Stomach (tissue), 9 donors: ENCODE measurements around the gene BTBD9. TPM values are rescaled to one million over a fixed set of nuclear protein-coding genes. Genes with fewer than 3 reads are reported as not detected.

Experiments
- DNase-seq, 2 donors: peaks; one replicate each; pipeline versions ENCODE4 v3.0.0 to v3.0.0-alpha.2; 2013 to 2019
- H3K27ac ChIP-seq, 5 donors: fragments of 200-600 bp in 4 of 5; sonication (generic) in 4 of 5; one replicate each; pipeline ENCODE4 v1.5.1; 2013 to 2019; ENCODE audit warnings: mild to moderate bottlenecking in 1 of 5, moderate library complexity in 1 of 5
- H3K27me3 ChIP-seq, 3 donors: fragments of 200-600 bp; sonication (generic); one replicate each; pipeline ENCODE4 v1.5.1; 2017 to 2019; ENCODE audit warnings: mixed run types in 1 of 3
- H3K36me3 ChIP-seq, 4 donors: fragments of 200-600 bp; sonication (generic); 1 replicate in 3 of 4; 2 replicates in 1 of 4; pipeline ENCODE4 v1.5.1; 2016 to 2019
- H3K4me1 ChIP-seq, 4 donors: fragments of 200-600 bp; sonication (generic); one replicate each; pipeline ENCODE4 v1.5.1; 2016 to 2019
- H3K4me3 ChIP-seq, 4 donors: fragments of 200-600 bp; sonication (generic) in 3 of 4; one replicate each; pipeline ENCODE4 v1.5.1; 2016 to 2019; ENCODE audit warnings: mild to moderate bottlenecking in 1 of 4
- H3K9me3 ChIP-seq, 4 donors: fragments of 200-600 bp; sonication (generic); one replicate each; pipeline ENCODE4 v1.5.1; 2016 to 2019
- EP300 ChIP-seq: sonication (generic); formaldehyde crosslinking; IDR thresholded peaks from one replicate; pipeline ENCODE4 v1.6.1; 2017; ENCODE audit warnings: antibody characterized with exemption
- POLR2A ChIP-seq, 4 donors: fragments of 450-650 bp; IDR thresholded peaks; one replicate each; pipeline ENCODE4 v1.6.1; 2016; ENCODE audit warnings: antibody characterized with exemption in 4 of 4, control low read depth in 2 of 4, mild to moderate bottlenecking in 1 of 4, moderate library complexity in 1 of 4
- POLR2AphosphoS5 ChIP-seq, 3 donors: sonication (generic); formaldehyde crosslinking; IDR thresholded peaks; one replicate each; pipeline ENCODE4 v1.6.1; 2016; ENCODE audit warnings: antibody characterized with exemption in 3 of 3
- WGBS, 5 donors: extraction: QIAGEN DNeasy Blood & Tissue Kit in 3 of 5; methylation state at CpG; one replicate each; pipeline versions ENCODE4 v1.1.5 to v1.1.7; 2013 to 2018; 5-methylcytosine and 5-hydroxymethylcytosine counted together
- intact Hi-C: fragments of 100-400 bp; cut with DNase I; formaldehyde crosslinking; loops from one replicate; pipeline ENCODE4 v1.15.1; 2023; ENCODE audit warnings: low total_unique reads
- polyA plus RNA-seq, 3 donors: library from polyadenylated mRNA; stranded (reverse); fragments of 200-250 nt; gene quantifications; one replicate each; pipeline ENCODE4 v1.2.3, GENCODE V29; 2013
- total RNA-seq, 5 donors: library from RNA; depleted of rRNA; stranded (reverse); fragments of >200 nt; gene quantifications; one replicate each; pipeline versions ENCODE4 v1.1.0 to v1.2.3, GENCODE V29; 2014 to 2016
- TF ChIP-seq, protein P1 (sequence below), 7 experiments: fragments of 450-650 bp in 4 of 7; fragments of 200-600 bp in 3 of 7; sonication (generic) in 3 of 7; IDR thresholded peaks; one replicate each; pipeline ENCODE4 v1.5.1; 2016 to 2019; ENCODE audit warnings: antibody characterized with exemption in 7 of 7, control low read depth in 2 of 7, mild to moderate bottlenecking in 1 of 7
- donor health status: healthy with polysubstance abuse.
- donor health status: Bipolar disorder and iron deficiency.
- donor health status: healthy.

Gene BTBD9
- total and polyA plus RNA-seq, 8 donors: 1.4 to 90.2 (median 6.8) TPM

DNA sequence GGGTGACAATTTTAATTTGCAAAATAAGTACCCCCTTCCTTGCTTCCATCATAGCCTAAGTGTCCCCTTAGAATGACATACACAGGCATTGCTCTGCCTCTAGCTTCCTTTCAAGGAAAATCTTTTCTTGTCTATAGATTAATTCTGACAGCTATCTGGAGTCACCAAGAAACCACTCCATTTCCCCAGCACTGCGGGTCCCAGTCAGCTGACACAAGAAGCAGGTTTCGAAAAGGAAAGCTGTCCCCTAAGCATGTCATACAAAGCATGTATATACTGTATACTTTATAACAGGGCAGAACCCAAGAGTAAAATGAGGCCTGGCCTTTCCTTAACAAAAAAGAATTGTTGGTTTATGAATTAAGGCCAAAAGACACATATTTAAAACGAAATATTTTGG lies 273.5 kb downstream of the BTBD9 start:
- peaks cover 0 to 5% (median 1%) of the 10 kb centered on the region in 4 donors for H3K4me1 ChIP-seq
- no peaks in the 10 kb centered on the region for H3K9me3 ChIP-seq
- DNase-seq: no peak
- 80 to 93% (median 91%) methylated on average over 3 of the region's 3 CpGs for WGBS, 5 donors
- no peaks in the 10 kb centered on the region for H3K36me3 ChIP-seq
- no peak overlapping the region for H3K27ac ChIP-seq
- intact Hi-C loops: no loop called here
- no peaks in the 10 kb centered on the region for H3K27me3 ChIP-seq
- no peak overlapping the region for H3K4me3 ChIP-seq
- TF ChIP-seq, protein P1, sequence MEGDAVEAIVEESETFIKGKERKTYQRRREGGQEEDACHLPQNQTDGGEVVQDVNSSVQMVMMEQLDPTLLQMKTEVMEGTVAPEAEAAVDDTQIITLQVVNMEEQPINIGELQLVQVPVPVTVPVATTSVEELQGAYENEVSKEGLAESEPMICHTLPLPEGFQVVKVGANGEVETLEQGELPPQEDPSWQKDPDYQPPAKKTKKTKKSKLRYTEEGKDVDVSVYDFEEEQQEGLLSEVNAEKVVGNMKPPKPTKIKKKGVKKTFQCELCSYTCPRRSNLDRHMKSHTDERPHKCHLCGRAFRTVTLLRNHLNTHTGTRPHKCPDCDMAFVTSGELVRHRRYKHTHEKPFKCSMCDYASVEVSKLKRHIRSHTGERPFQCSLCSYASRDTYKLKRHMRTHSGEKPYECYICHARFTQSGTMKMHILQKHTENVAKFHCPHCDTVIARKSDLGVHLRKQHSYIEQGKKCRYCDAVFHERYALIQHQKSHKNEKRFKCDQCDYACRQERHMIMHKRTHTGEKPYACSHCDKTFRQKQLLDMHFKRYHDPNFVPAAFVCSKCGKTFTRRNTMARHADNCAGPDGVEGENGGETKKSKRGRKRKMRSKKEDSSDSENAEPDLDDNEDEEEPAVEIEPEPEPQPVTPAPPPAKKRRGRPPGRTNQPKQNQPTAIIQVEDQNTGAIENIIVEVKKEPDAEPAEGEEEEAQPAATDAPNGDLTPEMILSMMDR (IDR thresholded peaks at IDR 0.05): no peak

DNA sequence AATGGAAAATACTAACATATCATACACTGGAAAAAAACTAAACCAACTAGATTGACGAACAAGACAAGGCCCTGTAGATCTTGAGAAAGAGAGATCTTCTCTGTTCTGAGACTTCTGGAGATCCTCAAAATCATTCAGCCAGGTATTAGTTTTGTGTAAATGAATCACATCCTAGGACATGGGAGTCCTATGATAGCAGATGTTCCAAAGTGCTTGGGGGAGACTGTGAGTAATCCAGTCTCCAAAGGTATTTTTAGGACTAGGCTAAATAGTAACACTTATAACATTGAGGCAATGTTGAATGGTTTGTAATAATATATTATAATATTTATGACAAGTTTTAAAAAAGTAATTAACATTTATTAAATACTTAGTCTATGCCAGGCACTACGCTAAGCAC lies 275.0 kb downstream of the BTBD9 start:
- Histone ChIP-seq H3K4me3 (no peak overlapping the region), H3K9me3 (no peaks in the 10 kb centered on the region), H3K36me3 (no peaks in the 10 kb centered on the region), H3K27ac (no peak overlapping the region), H3K27me3 (no peaks in the 10 kb centered on the region), H3K4me1 (no peaks in the 10 kb centered on the region)
- TF ChIP-seq POLR2A (IDR thresholded peaks at IDR 0.05) (no peak), EP300 (no peak), POLR2AphosphoS5 (IDR thresholded peaks at IDR 0.05) (no peak)
- TF ChIP-seq, protein P1 (IDR thresholded peaks at IDR 0.05): no peak
- 95 to 99% (median 98%) methylated on average over 2 of the region's 2 CpGs for WGBS, 5 donors
- DNase-seq: no peak
- intact Hi-C loops: no loop called here

DNA sequence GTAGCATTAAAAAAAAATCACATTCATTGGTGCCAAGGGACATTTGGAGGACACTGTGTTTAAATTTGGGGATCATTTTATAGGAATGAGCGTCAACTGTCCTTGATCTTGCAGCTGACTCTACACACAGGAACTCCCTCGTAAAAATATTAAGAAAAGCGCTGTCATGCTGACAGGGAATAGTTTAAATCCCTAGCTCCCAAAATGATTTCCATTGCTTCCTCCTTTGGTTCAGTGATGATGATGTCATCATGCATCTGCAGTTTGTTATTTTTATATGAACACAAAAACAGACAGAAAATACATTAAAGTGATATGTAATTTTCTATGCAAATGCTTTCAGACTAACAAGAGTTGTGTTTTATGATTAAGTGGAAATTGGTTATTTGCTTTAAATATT lies 275.6 kb downstream of the BTBD9 start:
- TF ChIP-seq POLR2A (IDR thresholded peaks at IDR 0.05) (no peak), POLR2AphosphoS5 (IDR thresholded peaks at IDR 0.05) (no peak), EP300 (no peak)
- TF ChIP-seq, protein P1 (IDR thresholded peaks at IDR 0.05): no peak
- WGBS, 5 donors: 77 to 96% (median 91%) methylated on average over 3 of the region's 3 CpGs
- no peaks in the 10 kb centered on the region for H3K4me1 ChIP-seq
- intact Hi-C loops: no loop called here
- no peak overlapping the region for H3K27ac ChIP-seq
- peak in 1 of 2 donors; percentile 26 for DNase-seq
- H3K9me3 ChIP-seq: no peaks in the 10 kb centered on the region
- H3K27me3 ChIP-seq: no peaks in the 10 kb centered on the region
- H3K4me3 ChIP-seq: no peak overlapping the region
- no peaks in the 10 kb centered on the region for H3K36me3 ChIP-seq

DNA sequence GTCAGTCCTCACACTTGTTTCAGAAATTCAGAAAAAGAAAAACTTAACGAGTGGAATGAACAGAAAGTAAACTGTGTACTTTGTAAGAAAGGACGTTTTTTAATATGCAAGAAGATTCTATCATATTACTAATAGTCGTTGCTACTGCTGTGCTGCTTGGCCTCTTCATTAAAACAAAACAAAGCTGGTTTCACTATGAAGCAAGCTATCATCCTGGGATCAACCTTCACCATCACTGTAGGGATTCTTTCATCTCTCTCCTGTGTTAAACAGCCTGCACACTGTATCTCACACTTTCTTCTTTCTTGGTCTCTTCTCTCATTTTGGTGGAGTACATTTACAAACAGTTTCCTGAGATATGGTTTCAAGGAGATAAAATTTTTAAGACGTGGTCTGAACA lies 284.2 kb downstream of the BTBD9 start:
- no peak for TF ChIP-seq EP300
- no peak for TF ChIP-seq POLR2AphosphoS5 (IDR thresholded peaks at IDR 0.05)
- TF ChIP-seq POLR2A (IDR thresholded peaks at IDR 0.05): no peak
- TF ChIP-seq, protein P1 (IDR thresholded peaks at IDR 0.05): no peak
- intact Hi-C loops: no loop called here
- peaks cover 0 to 7% (median 4%) of the 10 kb centered on the region in 4 donors for H3K4me1 ChIP-seq
- no peaks in the 10 kb centered on the region for H3K9me3 ChIP-seq
- DNase-seq: no peak
- H3K4me3 ChIP-seq: no peak overlapping the region
- 52 to 72% (median 62%) methylated on average over 4 of the region's 4 CpGs for WGBS, 5 donors
- H3K36me3 ChIP-seq: no peaks in the 10 kb centered on the region
- H3K27ac ChIP-seq: no peak overlapping the region
- no peaks in the 10 kb centered on the region for H3K27me3 ChIP-seq
